ENCODE results near the gene MACO1. TPM values are rescaled to one million over a fixed set of nuclear protein-coding genes. Genes with fewer than 3 reads are reported as not detected.

The MACO1 gene
- total and polyA plus RNA-seq, 4 donors: 15.3 to 23.2 (median 20.6) TPM

GRCh38 chr1:25528881-25529517, 98.3 kb downstream of the MACO1 start:
- no peak for DNase-seq (ENCODE audit: low spot score)

GRCh38 chr1:25529518-25530185, 99.0 kb downstream of the MACO1 start:
- DNase-seq (ENCODE audit: low spot score): no peak
- 91% methylated on average over 18 of the region's 18 CpGs for WGBS
- H3K4me1 ChIP-seq (ENCODE audit: control insufficient read depth in 4 of 4, insufficient read depth in 4 of 4, low read length in 3 of 4): no peaks in the 10 kb centered on the region
- no peak overlapping the region for H3K27ac ChIP-seq (ENCODE audit: low read depth in 1 of 2, low read length in 2 of 2)
- peaks cover 0 to 3% (median 0%) of the 10 kb centered on the region in 4 donors for H3K9me3 ChIP-seq (ENCODE audit: control insufficient read depth in 4 of 4, low read length in 3 of 4)
- H3K4me3 ChIP-seq (ENCODE audit: low read depth in 1 of 3, low read length in 3 of 3): no peak overlapping the region
- no peak overlapping the region for H3K9ac ChIP-seq (ENCODE audit: low read depth in 1 of 2, low read length in 2 of 2)
- H3K27me3 ChIP-seq (ENCODE audit: control insufficient read depth in 4 of 4, insufficient read depth in 4 of 4, low read length in 3 of 4): no peaks in the 10 kb centered on the region
- TF ChIP-seq ZBTB33 (IDR thresholded peaks at IDR 0.05) (no peak), FOXA2 (IDR thresholded peaks at IDR 0.05) (no peak), RXRA (IDR thresholded peaks at IDR 0.05) (no peak), MAX (IDR thresholded peaks at IDR 0.05) (no peak), EGR1 (IDR thresholded peaks at IDR 0.05; ENCODE audit: low read depth in 2 of 2) (no peak), NR2F2 (IDR thresholded peaks at IDR 0.05) (no peak), REST (IDR thresholded peaks at IDR 0.05) (no peak)
- H3K36me3 ChIP-seq (ENCODE audit: control insufficient read depth in 4 of 4, insufficient read depth in 3 of 4, low read depth in 1 of 4, low read length in 3 of 4): no peaks in the 10 kb centered on the region

More at GRCh38 chr1:25528881-25529517, 98.3 kb downstream of the MACO1 start:
- H3K36me3 ChIP-seq (ENCODE audit: control insufficient read depth in 4 of 4, insufficient read depth in 3 of 4, low read depth in 1 of 4, low read length in 3 of 4): no peaks in the 10 kb centered on the region
- no peaks in the 10 kb centered on the region for H3K27me3 ChIP-seq (ENCODE audit: control insufficient read depth in 4 of 4, insufficient read depth in 4 of 4, low read length in 3 of 4)
- no peak for TF ChIP-seq TAF1 (conservative IDR thresholded peaks at IDR 0.05)
- no peak for TF ChIP-seq HNF4G (IDR thresholded peaks at IDR 0.05)
- 92% methylated on average over 7 of the region's 7 CpGs for WGBS
- H3K4me1 ChIP-seq (ENCODE audit: control insufficient read depth in 4 of 4, insufficient read depth in 4 of 4, low read length in 3 of 4): no peaks in the 10 kb centered on the region
- no peak overlapping the region for H3K9ac ChIP-seq (ENCODE audit: low read depth in 1 of 2, low read length in 2 of 2)
- no peak overlapping the region for H3K27ac ChIP-seq (ENCODE audit: low read depth in 1 of 2, low read length in 2 of 2)
- H3K4me3 ChIP-seq (ENCODE audit: low read depth in 1 of 3, low read length in 3 of 3): no peak overlapping the region
- H3K9me3 ChIP-seq (ENCODE audit: control insufficient read depth in 4 of 4, low read length in 3 of 4): peaks cover 0 to 3% (median 0%) of the 10 kb centered on the region in 4 donors
